ENCODE measurements around the gene IL17D.

IL17D gene

DNA sequence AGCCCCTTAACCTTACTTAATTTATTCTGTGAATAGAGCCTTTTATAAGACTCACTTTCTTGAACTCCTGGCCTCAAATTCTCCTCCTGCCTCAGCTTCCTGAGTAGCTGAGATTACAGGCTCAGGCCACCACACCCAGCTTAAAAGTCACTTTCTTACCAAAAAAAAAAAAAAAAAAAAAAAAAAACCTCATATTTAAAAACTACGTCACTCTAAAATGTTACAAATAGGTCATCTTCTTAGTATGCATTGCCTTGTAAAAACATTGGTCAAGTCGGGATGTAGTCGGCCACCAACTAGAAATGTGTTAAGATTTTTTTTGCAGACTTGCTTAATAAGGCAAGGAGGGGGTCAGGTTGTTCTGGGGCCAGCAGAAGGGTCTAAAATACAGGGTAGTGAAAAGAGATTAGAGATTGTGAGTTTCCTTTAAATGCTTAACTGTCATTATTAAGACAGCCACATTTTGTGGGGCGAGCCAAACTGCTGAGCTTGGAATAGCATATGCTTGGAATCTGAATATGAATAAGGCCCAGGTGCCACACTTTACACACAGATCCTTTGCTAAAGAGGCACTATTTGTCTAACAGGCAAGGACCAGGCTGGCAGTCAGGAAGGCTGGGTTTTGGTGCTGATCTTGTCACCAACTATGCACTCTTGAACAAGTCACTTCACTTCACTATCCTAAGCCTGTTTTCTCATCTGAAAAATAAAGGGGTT is 16.5 kb upstream of the IL17D start:
- no peak for DNase-seq (ENCODE audit: low read depth)
- no peak overlapping the region for H3K4me3 ChIP-seq (ENCODE audit: low read depth, low read length)
- TF ChIP-seq, protein P1, sequence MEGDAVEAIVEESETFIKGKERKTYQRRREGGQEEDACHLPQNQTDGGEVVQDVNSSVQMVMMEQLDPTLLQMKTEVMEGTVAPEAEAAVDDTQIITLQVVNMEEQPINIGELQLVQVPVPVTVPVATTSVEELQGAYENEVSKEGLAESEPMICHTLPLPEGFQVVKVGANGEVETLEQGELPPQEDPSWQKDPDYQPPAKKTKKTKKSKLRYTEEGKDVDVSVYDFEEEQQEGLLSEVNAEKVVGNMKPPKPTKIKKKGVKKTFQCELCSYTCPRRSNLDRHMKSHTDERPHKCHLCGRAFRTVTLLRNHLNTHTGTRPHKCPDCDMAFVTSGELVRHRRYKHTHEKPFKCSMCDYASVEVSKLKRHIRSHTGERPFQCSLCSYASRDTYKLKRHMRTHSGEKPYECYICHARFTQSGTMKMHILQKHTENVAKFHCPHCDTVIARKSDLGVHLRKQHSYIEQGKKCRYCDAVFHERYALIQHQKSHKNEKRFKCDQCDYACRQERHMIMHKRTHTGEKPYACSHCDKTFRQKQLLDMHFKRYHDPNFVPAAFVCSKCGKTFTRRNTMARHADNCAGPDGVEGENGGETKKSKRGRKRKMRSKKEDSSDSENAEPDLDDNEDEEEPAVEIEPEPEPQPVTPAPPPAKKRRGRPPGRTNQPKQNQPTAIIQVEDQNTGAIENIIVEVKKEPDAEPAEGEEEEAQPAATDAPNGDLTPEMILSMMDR (IDR thresholded peaks at IDR 0.05; ENCODE audit: low read depth, low read length, missing control alignments) = no peak

DNA sequence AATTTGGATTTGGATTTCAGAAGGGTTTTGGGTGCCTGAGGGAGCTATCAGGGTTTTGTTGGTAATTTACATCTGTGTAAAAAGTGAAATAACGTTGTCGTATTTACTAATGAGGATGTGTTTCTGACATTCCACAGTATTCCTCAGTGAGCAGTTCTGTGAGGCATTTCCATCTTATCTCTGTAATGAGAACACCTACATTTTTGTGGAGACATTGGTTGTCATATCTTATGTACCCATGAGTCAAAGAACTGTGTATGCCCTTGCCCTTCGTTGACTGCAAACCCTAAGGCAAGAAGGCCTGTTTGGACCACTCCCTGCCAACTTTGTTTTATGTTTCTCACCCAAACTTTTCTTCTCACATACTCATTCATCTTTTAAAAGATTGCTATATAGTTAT is 14.2 kb upstream of the IL17D start:
- DNase-seq (ENCODE audit: low read depth) = no peak
- H3K4me3 ChIP-seq (ENCODE audit: low read depth, low read length) = no peak overlapping the region
- TF ChIP-seq, protein P1 (IDR thresholded peaks at IDR 0.05; ENCODE audit: low read depth, low read length, missing control alignments) = no peak

DNA sequence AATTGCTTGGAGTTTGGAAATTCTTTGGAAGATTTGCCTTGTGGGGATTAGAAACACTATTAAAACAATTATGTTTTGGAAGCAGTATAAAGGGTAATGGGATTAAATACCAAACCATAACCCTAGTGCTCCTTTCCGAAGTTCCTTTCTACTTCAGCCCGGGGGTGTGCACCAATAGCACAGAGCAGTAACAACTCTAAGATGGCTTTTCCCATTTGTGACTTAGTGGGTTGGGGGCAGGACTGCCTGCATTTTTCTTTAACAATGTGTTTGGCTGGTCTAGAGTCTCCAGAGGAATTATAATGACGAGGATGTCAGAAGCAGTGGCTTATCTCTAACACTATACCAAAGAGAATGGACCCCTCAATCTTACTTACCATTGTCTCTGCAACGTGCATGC is 11.9 kb upstream of the IL17D start:
- no peak overlapping the region for H3K4me3 ChIP-seq (ENCODE audit: low read depth, low read length)
- TF ChIP-seq, protein P1 (IDR thresholded peaks at IDR 0.05; ENCODE audit: low read depth, low read length, missing control alignments) = no peak
- no peak for DNase-seq (ENCODE audit: low read depth)

DNA sequence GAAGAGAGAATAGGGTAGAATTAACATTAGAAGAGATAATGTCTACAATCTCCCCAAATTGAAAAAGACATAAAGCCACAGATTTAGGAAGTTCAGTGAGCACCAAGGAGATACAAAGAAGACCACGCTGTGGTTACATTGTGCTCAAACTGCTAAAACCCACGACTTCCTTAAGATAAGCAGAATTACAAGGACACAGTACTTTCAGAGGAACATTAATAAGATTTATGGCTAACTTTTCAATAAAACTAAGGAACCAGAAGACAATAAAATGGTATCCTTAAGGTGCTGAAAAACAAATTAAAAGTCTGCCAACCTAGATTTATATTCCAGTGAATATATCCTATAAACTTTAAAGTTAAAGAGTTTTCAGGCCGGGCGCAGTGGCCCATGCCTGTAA is 7.4 kb upstream of the IL17D start:
- no peak for DNase-seq (ENCODE audit: low read depth)
- TF ChIP-seq, protein P1 (IDR thresholded peaks at IDR 0.05; ENCODE audit: low read depth, low read length, missing control alignments) = no peak
- H3K4me3 ChIP-seq (ENCODE audit: low read depth, low read length) = no peak overlapping the region

DNA sequence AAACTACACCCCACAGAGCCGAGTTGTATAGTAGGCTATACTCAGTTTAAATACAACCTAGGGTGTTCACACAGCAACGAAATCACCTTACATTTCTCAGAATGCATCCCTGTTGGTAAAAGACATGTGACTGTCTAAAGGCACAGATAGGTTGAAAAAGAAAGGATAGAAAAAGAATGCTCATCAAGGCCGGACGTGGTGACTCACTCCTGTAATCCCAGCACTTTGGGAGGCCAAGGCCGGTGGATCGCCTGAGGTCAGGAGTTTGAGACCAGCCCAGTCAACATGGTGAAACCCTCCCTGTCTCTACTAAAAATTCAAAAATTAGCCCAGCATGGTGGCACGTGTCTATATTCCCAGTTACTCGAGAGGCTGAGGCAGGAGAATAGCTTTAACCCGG is 3.8 kb upstream of the IL17D start:
- no peak overlapping the region for H3K4me3 ChIP-seq (ENCODE audit: low read depth, low read length)
- TF ChIP-seq, protein P1 (IDR thresholded peaks at IDR 0.05; ENCODE audit: low read depth, low read length, missing control alignments) = no peak
- no peak for DNase-seq (ENCODE audit: low read depth)

DNA sequence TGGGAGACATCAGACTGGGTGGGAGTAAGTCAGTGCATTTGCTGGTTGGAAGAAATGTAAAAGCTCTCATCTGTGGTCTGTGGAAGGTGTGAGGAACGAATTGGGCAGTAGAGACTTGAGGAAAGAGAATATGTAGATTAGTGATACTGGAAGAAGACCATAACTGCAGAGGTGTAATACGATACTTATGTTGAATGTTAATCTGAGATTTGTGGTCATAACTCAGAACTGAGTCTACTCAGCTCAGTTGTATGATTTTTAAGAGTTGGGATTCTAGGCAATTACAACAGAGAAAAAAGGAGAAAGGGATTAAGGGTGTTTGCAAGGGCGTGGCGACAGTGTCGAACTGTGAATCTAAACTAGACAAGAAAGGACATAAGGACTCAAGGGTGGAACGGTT is 3.2 kb upstream of the IL17D start:
- no peak for DNase-seq (ENCODE audit: low read depth)
- no peak overlapping the region for H3K4me3 ChIP-seq (ENCODE audit: low read depth, low read length)
- TF ChIP-seq, protein P1 (IDR thresholded peaks at IDR 0.05; ENCODE audit: low read depth, low read length, missing control alignments) = no peak

DNA sequence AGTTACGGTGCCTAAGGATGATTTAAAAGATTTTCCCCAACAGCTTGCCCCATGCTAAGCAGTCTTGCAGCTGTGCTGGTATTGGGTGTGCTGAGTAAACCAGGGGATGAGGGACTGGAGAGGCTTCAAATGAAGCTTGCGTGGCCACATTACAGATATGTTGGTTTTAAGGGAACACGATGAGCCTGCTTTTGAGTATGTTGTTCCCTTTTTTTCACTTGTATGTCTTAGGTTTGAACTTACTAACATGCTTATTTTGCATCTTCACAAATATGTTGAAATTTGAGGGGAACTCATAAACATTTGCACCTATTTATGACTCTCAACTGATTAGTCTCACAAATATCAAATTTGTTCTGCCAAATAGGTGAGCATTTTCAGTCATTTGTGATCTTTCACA is 2.0 kb upstream of the IL17D start:
- H3K4me3 ChIP-seq (ENCODE audit: low read depth, low read length) = no peak overlapping the region
- TF ChIP-seq, protein P1 (IDR thresholded peaks at IDR 0.05; ENCODE audit: low read depth, low read length, missing control alignments) = no peak
- no peak for DNase-seq (ENCODE audit: low read depth)
